Neural progenitor cell (in vitro differentiated cells): Measurements from ENCODE around the gene TRPC6. TPM values are rescaled to one million over a fixed set of nuclear protein-coding genes. Genes with fewer than 3 reads are reported as not detected.
"Not testable (repeated sequence)": the region's sequence is repeated elsewhere in the genome, so short reads cannot be mapped to it uniquely, and the experiment has no call there.

Experiments
- DNase-seq: peaks from one replicate; pipeline ENCODE4 v3.0.0-alpha.2; 2016; ENCODE audit warnings: low spot score
- H2AFZ ChIP-seq: fragments of 200-600 bp; sonication (generic); replicated peaks from 2 replicates; pipeline ENCODE4 v1.6.1; 2016; ENCODE audit warnings: antibody characterized with exemption
- H3F3A ChIP-seq: fragments of 200-600 bp; sonication (generic); 2 replicates; pipeline ENCODE4 v1.6.1; 2016; ENCODE audit warnings: antibody characterized with exemption, low read depth
- H3K27ac ChIP-seq: fragments of 200-600 bp; sonication (generic); 2 replicates; pipeline ENCODE4 v1.5.1; 2016; ENCODE audit warnings: mild to moderate bottlenecking
- H3K27me3 ChIP-seq: fragments of 200-600 bp; sonication (generic); 2 replicates; pipeline ENCODE4 v1.6.1; 2016; ENCODE audit warnings: mild to moderate bottlenecking, moderate library complexity
- H3K36me3 ChIP-seq: fragments of 200-600 bp; sonication (generic); 2 replicates; pipeline ENCODE4 v1.5.1; 2016
- H3K4me1 ChIP-seq: fragments of 200-600 bp; sonication (generic); 2 replicates; pipeline ENCODE4 v1.6.1; 2016; ENCODE audit warnings: mixed run types
- H3K4me2 ChIP-seq: fragments of 200-600 bp; sonication (generic); 2 replicates; pipeline ENCODE4 v1.6.1; 2016
- H3K4me3 ChIP-seq: fragments of 200-600 bp; sonication (generic); 2 replicates; pipeline ENCODE4 v1.5.1; 2016
- H3K79me2 ChIP-seq: fragments of 200-600 bp; sonication (generic); 2 replicates; pipeline ENCODE4 v1.6.1; 2016; ENCODE audit warnings: low read depth
- H3K9ac ChIP-seq: fragments of 200-600 bp; sonication (generic); 2 replicates; pipeline ENCODE4 v1.6.1; 2016
- H3K9me3 ChIP-seq: fragments of 200-600 bp; sonication (generic); 2 replicates; pipeline ENCODE4 v1.5.1; 2016; ENCODE audit warnings: low read depth
- H4K20me1 ChIP-seq: fragments of 200-600 bp; sonication (generic); 2 replicates; pipeline ENCODE4 v1.6.1; 2016; ENCODE audit warnings: low read depth
- H3K27ac Mint-ChIP-seq: 3 replicates; pipeline ENCODE4 v1.8.0; 2021; ENCODE audit warnings: mixed read lengths
- H3K27me3 Mint-ChIP-seq: 2 replicates; pipeline ENCODE4 v1.8.0; 2022; ENCODE audit warnings: low read depth, mild to moderate bottlenecking, inconsistent platforms, moderate library complexity, mixed read lengths; ENCODE audit not compliant: insufficient read depth
- H3K36me3 Mint-ChIP-seq: 3 replicates; pipeline ENCODE4 v1.8.0; 2021; ENCODE audit warnings: mixed read lengths
- H3K4me1 Mint-ChIP-seq: 3 replicates; pipeline ENCODE4 v1.8.0; 2021; ENCODE audit warnings: mixed read lengths
- H3K4me3 Mint-ChIP-seq: 3 replicates; pipeline ENCODE4 v1.8.0; 2021; ENCODE audit warnings: mild to moderate bottlenecking, moderate library complexity, mixed read lengths
- H3K9me3 Mint-ChIP-seq: 3 replicates; pipeline ENCODE4 v1.8.0; 2020; ENCODE audit warnings: mixed read lengths
- CTCF ChIP-seq: fragments of 200-600 bp; sonication (generic); IDR thresholded peaks from 2 replicates; pipeline ENCODE4 v1.5.1; 2017; ENCODE audit warnings: antibody characterized with exemption, mild to moderate bottlenecking
- EZH2 ChIP-seq: fragments of 200-600 bp; sonication (generic); IDR thresholded peaks from 2 replicates; pipeline ENCODE4 v1.6.1; 2017; ENCODE audit warnings: antibody characterized with exemption, mild to moderate bottlenecking, moderate library complexity
- EZH2phosphoT487 ChIP-seq: fragments of 200-600 bp; sonication (generic); IDR thresholded peaks from 2 replicates; pipeline ENCODE4 v1.6.1; 2017; ENCODE audit warnings: antibody characterized with exemption
- total RNA-seq: library from RNA; depleted of rRNA; stranded (reverse); fragments of >200 nt; gene quantifications from 2 replicates; pipeline ENCODE4 v1.2.3, GENCODE V29; 2015; ENCODE audit warnings: low replicate concordance

TRPC6 gene
- total RNA-seq, 1 donor from 2014 or later, result 0.17 TPM

GRCh38 chr11:101470419-101470818 lies 113.4 kb downstream of the TRPC6 start:
- H3K9me3 Mint-ChIP-seq, result no peaks in the 10 kb centered on the region
- H3K27me3 Mint-ChIP-seq, result peaks cover 2% of the 10 kb centered on the region
- Histone ChIP-seq H4K20me1 (no peaks in the 10 kb centered on the region), H3K4me2 (no peak overlapping the region), H3K36me3 (no peaks in the 10 kb centered on the region), H3K27ac (no peak overlapping the region), H3F3A (no peaks in the 10 kb centered on the region), H3K9me3 (no peaks in the 10 kb centered on the region), H3K27me3 (no peaks in the 10 kb centered on the region), H2AFZ (no peak overlapping the region), H3K9ac (no peak overlapping the region), H3K79me2 (no peaks in the 10 kb centered on the region), H3K4me3 (no peak overlapping the region), H3K4me1 (peaks cover 7% of the 10 kb centered on the region)
- no peak overlapping the region for H3K4me3 Mint-ChIP-seq
- no peak for DNase-seq
- H3K4me1 Mint-ChIP-seq, result no peaks in the 10 kb centered on the region
- no peak for TF ChIP-seq EZH2phosphoT487
- no peak for TF ChIP-seq EZH2
- TF ChIP-seq CTCF, result no peak
- H3K36me3 Mint-ChIP-seq, result no peaks in the 10 kb centered on the region
- no peak overlapping the region for H3K27ac Mint-ChIP-seq

GRCh38 chr11:101466352-101466751 lies 117.5 kb downstream of the TRPC6 start:
- Histone ChIP-seq H3K4me3 (no peak overlapping the region), H3K36me3 (no peaks in the 10 kb centered on the region), H3K9me3 (no peaks in the 10 kb centered on the region), H3K4me2 (no peak overlapping the region), H3F3A (no peaks in the 10 kb centered on the region), H3K4me1 (peaks cover 7% of the 10 kb centered on the region), H3K79me2 (no peaks in the 10 kb centered on the region), H3K27ac (no peak overlapping the region), H3K27me3 (no peaks in the 10 kb centered on the region), H3K9ac (no peak overlapping the region), H2AFZ (peak overlapping the region; percentile 64), H4K20me1 (no peaks in the 10 kb centered on the region)
- Mint-ChIP-seq H3K27me3 (no peaks in the 10 kb centered on the region), H3K4me3 (no peak overlapping the region), H3K9me3 (peaks cover 2% of the 10 kb centered on the region), H3K27ac (no peak overlapping the region), H3K4me1 (no peaks in the 10 kb centered on the region), H3K36me3 (no peaks in the 10 kb centered on the region)
- TF ChIP-seq EZH2phosphoT487 (no peak), EZH2 (no peak), CTCF (no peak)
- DNase-seq, result peak; percentile 4

DNA sequence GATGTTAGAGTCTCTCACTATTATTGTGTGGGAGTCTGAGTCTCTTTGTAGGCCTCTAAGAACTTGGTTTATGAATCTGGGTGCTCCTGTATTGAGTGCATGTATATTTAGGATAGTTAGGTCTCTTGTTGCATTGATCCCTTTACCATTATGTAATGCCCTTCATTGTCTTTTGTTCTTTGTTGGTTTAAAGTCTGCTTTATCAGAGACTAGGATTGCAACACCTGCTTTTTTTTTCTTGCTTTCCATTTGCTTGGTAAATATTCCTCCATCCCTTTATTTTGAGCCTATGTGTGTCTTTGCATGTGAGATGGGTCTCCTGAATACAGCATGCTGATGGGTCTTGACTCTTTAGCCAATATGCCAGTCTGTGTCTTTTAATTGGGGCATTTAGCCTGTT lies 119.4 kb downstream of the TRPC6 start:
- not testable (repeated sequence) for H3K4me2 ChIP-seq, H3F3A ChIP-seq, DNase-seq, H3K36me3 ChIP-seq, H3K9me3 Mint-ChIP-seq, H3K27ac Mint-ChIP-seq, H3K4me1 Mint-ChIP-seq, H3K27ac ChIP-seq, H3K4me1 ChIP-seq, H3K9ac ChIP-seq, H2AFZ ChIP-seq, H3K27me3 ChIP-seq, H3K4me3 ChIP-seq, H3K27me3 Mint-ChIP-seq, H3K79me2 ChIP-seq, H3K9me3 ChIP-seq, H3K36me3 Mint-ChIP-seq, H4K20me1 ChIP-seq, H3K4me3 Mint-ChIP-seq

- no peak overlapping the region for H3K4me2 ChIP-seq
- Mint-ChIP-seq H3K27ac (no peak overlapping the region), H3K4me1 (no peaks in the 10 kb centered on the region), H3K9me3 (peaks cover 4% of the 10 kb centered on the region), H3K27me3 (peaks cover 5% of the 10 kb centered on the region), H3K4me3 (no peak overlapping the region), H3K36me3 (no peaks in the 10 kb centered on the region)
- H3K27ac ChIP-seq, result no peak overlapping the region
- H2AFZ ChIP-seq, result no peak overlapping the region
- no peaks in the 10 kb centered on the region for H3K4me1 ChIP-seq
- no peaks in the 10 kb centered on the region for H3K36me3 ChIP-seq
- no peak overlapping the region for H3K9ac ChIP-seq
- no peak overlapping the region for H3K4me3 ChIP-seq
- DNase-seq, result no peak
- TF ChIP-seq CTCF (no peak), EZH2phosphoT487 (no peak), EZH2 (no peak)
- no peaks in the 10 kb centered on the region for H3K9me3 ChIP-seq
- no peaks in the 10 kb centered on the region for H3K27me3 ChIP-seq
- H3F3A ChIP-seq, result no peaks in the 10 kb centered on the region
- H4K20me1 ChIP-seq, result no peaks in the 10 kb centered on the region
- no peaks in the 10 kb centered on the region for H3K79me2 ChIP-seq
Observed at GRCh38 chr11:101459020-101459419, 124.8 kb downstream of the TRPC6 start.
